Fibroblast of lung (primary cell): ENCODE results near the gene ORC3.
"Not testable (repeated sequence)": the region's sequence is repeated elsewhere in the genome, so short reads cannot be mapped to it uniquely, and the experiment has no call there.

ENCODE experiments used
- CTCF ChIP-seq, 2 donors: IDR thresholded peaks in 1 of 2; conservative IDR thresholded peaks in 1 of 2; 1 replicate in 1 of 2; 2 replicates in 1 of 2; pipeline ENCODE4 v1.5.1; 2011 to 2012; ENCODE audit warnings: low read length in 2 of 2, control low read depth in 1 of 2, inconsistent platforms in 1 of 2, low read depth in 1 of 2, mild to moderate bottlenecking in 1 of 2
- EZH2 ChIP-seq: IDR thresholded peaks from 2 replicates; pipeline ENCODE4 v1.5.1; 2012; ENCODE audit warnings: low read length, control low read depth, mild to moderate bottlenecking; ENCODE audit errors: missing control alignments

GRCh38 chr6:87696817-87697216 is 106.9 kb downstream of the ORC3 start:
- not testable (repeated sequence) for TF ChIP-seq CTCF (conservative IDR thresholded peaks at IDR 0.05 in 1 of 2, IDR thresholded peaks at IDR 0.05 in 1 of 2; ENCODE audit: low read depth in 1 of 2, low read length in 2 of 2); EZH2
